Ramos (cell line): ENCODE data around the gene COX7B.
"Not testable (repeated sequence)": the region's sequence is repeated elsewhere in the genome, so short reads cannot be mapped to it uniquely, and the experiment has no call there.

ENCODE experiments used
- in situ Hi-C: fragments of 300-500 bp; cut with MboI; formaldehyde crosslinking; loops from one replicate; pipeline ENCODE4 v1.14.3; 2022; ENCODE audit warnings: low sequenced_read_pairs; ENCODE audit not compliant: unreplicated experiment

The COX7B gene

GRCh38 chrX:77899081-77899828, at the start of gene COX7B:
TSS of gene COX7B (plus strand) at chrX:77899468. CDS start at chrX:77899554, 86 bp downstream.
- in situ Hi-C loops, result no loop called here

- in situ Hi-C loops, result no loop called here
Measured at GRCh38 chrX:77875372-77875771, 23.9 kb upstream of the COX7B start.

- in situ Hi-C loops, result not testable (repeated sequence)
Measured at GRCh38 chrX:77881418-77881817, 17.9 kb upstream of the COX7B start.

DNA sequence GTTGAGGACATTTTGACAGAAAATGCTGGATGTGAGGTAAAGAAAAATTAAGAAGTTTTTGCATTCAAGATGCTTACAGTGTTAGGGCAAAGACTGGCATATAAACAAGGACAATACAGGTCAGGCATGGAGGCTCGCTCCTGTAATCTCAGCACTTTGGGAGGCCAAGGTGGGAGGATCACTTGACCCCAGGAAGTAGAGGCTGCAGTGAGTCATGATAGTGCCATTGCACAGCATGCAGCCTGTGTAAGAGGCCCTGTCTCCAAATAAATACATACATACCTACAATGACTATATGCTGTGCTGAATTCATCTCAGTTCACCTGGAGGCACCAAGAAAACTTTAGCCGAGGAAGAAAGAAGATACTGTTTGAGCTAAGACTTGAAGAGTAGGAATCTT, 6.4 kb upstream of the COX7B start:
- in situ Hi-C loops, result no loop called here

DNA sequence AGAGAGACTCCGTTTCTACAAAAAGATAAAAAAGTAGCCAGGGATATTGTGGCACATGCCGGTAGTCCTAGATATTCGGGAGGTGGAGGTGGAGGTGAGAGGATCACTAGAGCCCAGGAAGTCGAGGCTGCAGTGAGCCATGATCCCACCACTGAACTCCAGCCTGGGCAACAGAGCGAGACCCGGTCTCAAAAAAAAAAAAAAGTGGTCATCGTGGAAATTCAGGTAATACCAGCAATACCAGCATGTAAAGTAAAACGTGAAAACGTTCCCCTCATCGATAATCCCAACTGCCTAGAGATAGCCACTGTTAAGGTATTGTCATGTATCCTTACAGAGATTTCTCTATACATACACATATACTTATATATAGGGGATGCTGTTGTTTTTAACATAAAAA, 5.6 kb upstream of the COX7B start:
- in situ Hi-C loops, result no loop called here

DNA sequence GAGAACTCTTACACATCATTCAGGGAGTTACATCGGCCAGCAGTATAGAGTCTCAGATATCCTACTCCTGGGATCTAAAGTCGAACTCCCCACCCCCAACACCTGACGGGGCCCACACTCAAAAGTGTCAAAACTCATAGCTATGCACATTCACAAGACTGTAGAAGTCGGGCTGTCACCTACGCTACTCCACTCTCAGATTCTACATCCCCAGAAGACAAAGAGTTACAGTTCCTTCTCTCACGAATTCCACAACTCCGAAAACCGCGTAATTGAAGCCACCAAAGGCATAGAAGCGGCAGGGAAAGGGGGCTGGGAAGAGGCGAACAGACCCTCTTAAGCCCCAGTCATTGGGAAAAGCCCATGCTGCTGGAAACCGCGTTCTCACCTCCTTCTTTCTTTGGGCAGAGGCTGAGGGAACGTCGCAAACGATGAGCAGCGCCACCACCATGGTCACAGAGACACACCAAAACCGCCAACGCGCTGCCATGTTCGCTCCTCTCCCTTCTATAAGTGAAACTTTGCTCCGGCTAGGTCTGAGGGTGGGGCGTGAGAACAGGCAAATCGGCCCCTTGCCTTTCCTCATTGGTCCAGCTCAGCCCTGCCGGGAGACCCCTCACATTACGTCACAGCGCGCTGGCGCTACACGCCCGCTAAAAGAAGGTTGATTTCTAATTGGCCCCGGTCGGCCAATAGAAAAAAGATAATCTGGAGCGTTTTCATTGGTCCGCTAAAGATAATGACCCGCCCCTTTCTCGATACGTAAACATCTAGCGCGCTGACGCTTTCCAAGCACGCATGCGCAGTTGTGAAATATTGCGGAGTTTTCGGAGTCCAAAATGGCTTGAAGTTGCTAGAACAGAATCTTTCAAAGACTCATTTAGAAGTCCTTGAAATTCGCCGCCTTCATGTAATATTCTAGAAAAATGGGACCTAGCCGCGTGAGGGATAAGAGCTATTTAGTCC, 4.1 kb upstream of the COX7B start, which contains the start of gene MAGT1:
Gene MAGT1, minus strand, starts transcription at position 515 of the 966 bp plus-strand sequence. Its CDS starts 25 bp downstream, at position 490.
- in situ Hi-C loops, result no loop called here

- in situ Hi-C loops, result loop anchor here (25.0 kb wide), 1 partner anchor 212 kb away; the partner anchor contains the start of gene PGK1
Measured at GRCh38 chrX:77900688-77901087, 1.4 kb downstream of the COX7B start.

GRCh38 chrX:77901506-77901905, 2.2 kb downstream of the COX7B start:
- in situ Hi-C loops, result loop anchor here (25.0 kb wide), 1 partner anchor 211 kb away; the partner anchor contains the start of gene PGK1

DNA sequence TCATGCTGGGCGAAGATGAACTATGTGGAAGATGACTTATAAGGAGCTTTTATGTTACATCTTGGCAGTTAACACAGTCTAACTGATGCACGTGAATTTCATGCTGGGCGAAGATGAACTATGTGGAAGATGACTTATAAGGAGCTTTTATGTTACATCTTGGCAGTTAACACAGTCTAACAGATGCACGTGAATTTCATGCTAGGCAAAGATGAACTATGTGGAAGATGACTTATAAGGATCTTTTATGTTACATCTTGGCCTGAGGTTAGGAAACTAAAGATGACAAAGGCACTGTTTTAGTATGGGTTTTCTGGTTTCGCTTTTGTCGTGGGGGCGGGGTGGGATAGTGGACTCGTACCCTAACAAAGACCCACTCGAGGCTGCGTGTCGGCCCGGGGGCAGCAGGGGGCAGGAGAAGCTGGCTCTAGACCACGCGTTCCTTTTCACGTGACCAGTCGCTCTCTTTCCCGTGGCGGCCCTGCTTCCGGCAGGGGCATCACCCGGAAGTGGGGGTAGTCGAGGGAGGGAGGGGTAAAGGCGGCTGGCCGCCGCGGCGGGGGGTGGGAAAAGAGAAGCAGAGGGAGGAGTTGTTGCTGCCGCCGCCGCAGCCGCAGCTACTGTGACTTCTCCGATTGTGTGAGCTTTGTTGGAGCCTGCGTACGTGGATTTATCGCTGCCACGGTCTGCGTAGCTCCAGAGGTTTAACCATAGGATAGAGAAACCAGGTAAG, 11.0 kb downstream of the COX7B start, which contains the start of gene ATP7A:
Gene ATP7A, plus strand, starts transcription at position 586 of the 733 bp plus-strand sequence. CDS start 60,949 bp downstream, outside the sequence.
- in situ Hi-C loops, result loop anchor here (25.0 kb wide), 1 partner anchor 202 kb away; the partner anchor contains the start of gene PGK1

- in situ Hi-C loops, result loop anchor here (25.0 kb wide), 1 partner anchor 195 kb away; the partner anchor contains the start of gene PGK1
Measured at GRCh38 chrX:77917294-77917933, 18.1 kb downstream of the COX7B start.

DNA sequence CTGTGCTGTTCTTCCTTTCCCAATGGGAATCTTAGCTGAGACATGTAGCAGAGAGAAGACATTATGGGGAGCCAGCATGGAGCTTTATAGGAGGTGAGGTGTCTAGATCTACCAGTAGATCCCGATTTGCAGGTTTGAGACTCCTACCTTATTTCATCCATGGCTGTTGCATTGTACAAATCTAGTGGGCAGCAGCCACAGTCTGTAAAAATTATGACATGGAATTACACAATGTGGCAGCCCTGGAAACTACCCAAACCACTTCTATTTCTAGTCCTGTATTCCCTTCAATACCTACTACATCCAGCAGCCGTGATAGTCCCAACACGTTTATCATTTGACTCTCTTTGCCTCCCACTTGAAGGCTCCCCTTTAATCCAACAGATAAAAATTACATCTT, 19.3 kb downstream of the COX7B start:
- in situ Hi-C loops, result loop anchor here (25.0 kb wide), 1 partner anchor 194 kb away; the partner anchor contains the start of gene PGK1

- in situ Hi-C loops, result loop anchor here (25.0 kb wide), 1 partner anchor 193 kb away; the partner anchor contains the start of gene PGK1
Measured at GRCh38 chrX:77919370-77919769, 20.1 kb downstream of the COX7B start.

DNA sequence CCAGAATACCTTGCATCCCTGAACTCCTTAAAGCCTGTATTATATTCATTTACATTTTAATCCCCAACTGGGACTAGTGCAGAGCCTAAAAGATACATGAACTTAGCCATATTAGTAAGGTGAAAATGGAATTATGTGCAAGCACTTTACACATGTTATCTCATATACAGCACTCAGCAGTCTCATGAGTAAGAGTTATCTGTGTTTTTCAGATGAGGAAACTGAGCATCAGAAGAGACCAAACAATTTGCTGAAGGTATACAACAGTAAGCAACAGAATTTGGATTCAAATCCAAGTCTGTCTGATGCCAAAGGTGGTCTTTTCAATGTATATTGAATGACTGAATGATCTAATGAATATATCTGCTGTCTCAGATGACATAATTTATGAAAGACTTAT, 23.5 kb downstream of the COX7B start:
- in situ Hi-C loops, result loop anchor here (25.0 kb wide), 1 partner anchor 190 kb away; the partner anchor contains the start of gene PGK1

DNA sequence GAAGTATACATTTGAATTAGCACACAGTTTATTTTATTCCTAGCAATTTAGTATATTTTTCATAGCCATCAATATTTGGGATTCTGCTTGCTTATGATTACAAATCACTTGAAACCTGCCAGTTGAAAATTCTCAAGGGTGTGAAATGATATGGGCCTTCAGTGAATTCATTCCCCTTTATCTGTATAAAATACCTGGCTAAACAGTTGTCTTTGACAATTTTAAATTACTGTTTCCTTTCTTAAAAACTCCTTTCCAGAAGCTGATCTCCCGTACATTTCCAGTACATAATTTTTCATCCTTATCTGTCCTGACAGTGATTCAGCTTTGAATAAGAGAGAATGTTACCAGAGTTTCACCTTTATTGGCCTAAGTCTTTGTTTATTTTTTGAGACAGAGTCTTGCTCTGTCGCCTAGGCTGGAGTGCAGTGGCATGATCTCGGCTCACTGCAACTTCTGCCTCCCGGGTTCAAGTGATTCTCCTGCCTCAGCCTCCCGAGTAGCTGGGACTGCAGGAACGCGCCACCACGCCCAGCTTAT, 25.1 kb downstream of the COX7B start:
- in situ Hi-C loops, result loop anchor here (25.0 kb wide), 1 partner anchor 188 kb away; the partner anchor contains the start of gene PGK1

DNA sequence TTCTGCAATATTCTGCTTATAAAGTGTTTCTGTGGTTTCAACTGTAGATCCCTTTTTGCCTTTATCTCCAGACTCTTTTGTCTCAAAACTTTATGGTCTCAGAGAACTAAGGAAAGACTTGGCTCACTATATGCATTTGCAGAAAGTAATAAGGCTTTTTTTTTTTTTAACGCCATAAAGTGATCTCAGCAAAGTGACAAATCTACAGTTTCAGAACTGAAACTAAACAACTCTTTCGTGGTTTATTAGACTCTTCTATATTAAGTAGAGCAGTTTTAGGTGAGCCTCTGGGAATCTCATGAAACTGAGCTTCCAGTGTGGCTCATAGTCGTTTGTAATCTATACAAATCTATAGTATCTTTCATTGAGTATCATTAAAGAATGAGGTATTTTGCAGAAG, 26.5 kb downstream of the COX7B start:
- in situ Hi-C loops, result no loop called here

DNA sequence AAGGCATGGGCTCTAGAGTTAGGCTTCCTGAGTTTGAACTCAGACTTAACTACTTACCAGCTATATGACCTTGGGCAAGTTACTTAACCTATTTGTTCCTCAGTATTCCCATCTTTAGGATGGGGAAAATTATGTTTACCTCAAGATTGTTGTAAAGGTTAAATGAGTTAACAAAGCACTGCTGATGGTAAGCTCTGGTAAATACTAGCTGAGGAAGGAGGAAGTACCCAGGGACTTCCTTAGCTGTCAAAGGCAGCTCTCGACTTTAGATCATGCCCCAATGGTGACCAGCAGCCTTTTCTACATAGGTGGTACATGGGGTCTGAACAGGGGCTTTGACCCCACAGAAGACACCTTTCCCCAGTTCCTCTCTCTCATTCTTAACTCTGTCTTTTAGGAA, 31.3 kb downstream of the COX7B start:
- in situ Hi-C loops, result no loop called here

DNA sequence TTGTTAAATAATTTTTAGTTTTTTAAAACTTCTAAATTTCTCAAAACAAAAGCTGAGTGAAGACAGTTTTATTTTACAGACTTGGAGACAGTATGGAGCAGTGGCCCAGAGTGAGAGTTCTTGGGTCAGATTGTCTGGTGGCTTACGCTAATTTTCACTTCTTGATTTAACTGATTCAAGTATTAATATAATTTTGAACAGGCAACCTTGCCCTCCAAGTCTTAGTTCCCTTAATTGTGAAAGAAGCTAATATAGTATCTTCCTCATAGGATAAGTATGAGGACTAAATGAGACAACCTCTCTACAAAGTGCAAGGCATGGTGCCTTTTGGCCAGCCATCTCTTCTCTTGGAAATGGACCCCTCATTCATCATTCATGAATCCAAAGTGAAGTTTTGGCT, 36.6 kb downstream of the COX7B start:
- in situ Hi-C loops, result no loop called here

GRCh38 chrX:77936299-77936698, 37.0 kb downstream of the COX7B start:
- in situ Hi-C loops, result no loop called here

GRCh38 chrX:77937291-77937690, 38.0 kb downstream of the COX7B start:
- in situ Hi-C loops, result no loop called here
